PFSK-1 (cell line): ENCODE data around the gene AADACL4.

Source experiments
- FOXP2 ChIP-seq: optimal IDR thresholded peaks from 2 replicates; pipeline ENCODE3; 2011; ENCODE audit warnings: borderline replicate concordance, control low read depth, inconsistent platforms; ENCODE audit not compliant: insufficient read depth; ENCODE audit errors: extremely low read length, extremely low read depth
- POLR2AphosphoS5 ChIP-seq: IDR thresholded peaks from 2 replicates; pipeline ENCODE4 v1.6.1; 2012; ENCODE audit warnings: low read depth, mild to moderate bottlenecking, control low read depth, low read length, moderate library complexity
- SIN3A ChIP-seq: IDR thresholded peaks from 2 replicates; pipeline ENCODE4 v1.6.1; 2012; ENCODE audit warnings: mild to moderate bottlenecking, low read length, moderate library complexity, borderline replicate concordance; ENCODE audit not compliant: insufficient read depth
- TAF1 ChIP-seq: IDR thresholded peaks from 2 replicates; pipeline ENCODE4 v1.6.1; 2012; ENCODE audit warnings: low read length, control low read depth, borderline replicate concordance; ENCODE audit not compliant: insufficient read depth
- TF ChIP-seq, protein P1 (sequence below), 2 experiments: IDR thresholded peaks; 2 replicates each; pipeline versions ENCODE4 v1.6.1 to v1.8.0; 2011 to 2012; ENCODE audit warnings: low read depth in 2 of 2, low read length in 2 of 2, control low read depth in 1 of 2, inconsistent platforms in 1 of 2, mild to moderate bottlenecking in 1 of 2, moderate library complexity in 1 of 2; ENCODE audit not compliant: insufficient read depth in 1 of 2

Gene AADACL4

DNA sequence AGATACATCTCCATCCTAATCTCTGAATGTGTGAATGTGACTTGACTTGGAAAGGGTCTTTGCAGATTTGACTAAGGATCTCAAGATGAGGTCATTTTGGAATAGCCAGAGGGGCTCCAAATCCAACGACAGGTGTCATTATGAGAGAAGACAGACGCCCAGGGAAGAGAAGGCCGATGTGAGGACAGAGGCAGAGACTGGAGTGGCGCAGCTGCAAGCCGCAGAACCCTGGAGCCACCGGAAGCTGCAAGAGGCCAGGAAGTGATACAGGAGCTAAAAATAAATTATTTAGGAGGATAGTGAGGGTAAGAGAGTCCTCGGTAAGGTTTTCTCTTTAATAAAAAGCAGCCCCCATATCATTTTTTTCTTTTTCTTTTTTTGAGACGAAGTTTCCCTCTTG lies 9.7 kb upstream of the AADACL4 start:
- TF ChIP-seq, protein P1, sequence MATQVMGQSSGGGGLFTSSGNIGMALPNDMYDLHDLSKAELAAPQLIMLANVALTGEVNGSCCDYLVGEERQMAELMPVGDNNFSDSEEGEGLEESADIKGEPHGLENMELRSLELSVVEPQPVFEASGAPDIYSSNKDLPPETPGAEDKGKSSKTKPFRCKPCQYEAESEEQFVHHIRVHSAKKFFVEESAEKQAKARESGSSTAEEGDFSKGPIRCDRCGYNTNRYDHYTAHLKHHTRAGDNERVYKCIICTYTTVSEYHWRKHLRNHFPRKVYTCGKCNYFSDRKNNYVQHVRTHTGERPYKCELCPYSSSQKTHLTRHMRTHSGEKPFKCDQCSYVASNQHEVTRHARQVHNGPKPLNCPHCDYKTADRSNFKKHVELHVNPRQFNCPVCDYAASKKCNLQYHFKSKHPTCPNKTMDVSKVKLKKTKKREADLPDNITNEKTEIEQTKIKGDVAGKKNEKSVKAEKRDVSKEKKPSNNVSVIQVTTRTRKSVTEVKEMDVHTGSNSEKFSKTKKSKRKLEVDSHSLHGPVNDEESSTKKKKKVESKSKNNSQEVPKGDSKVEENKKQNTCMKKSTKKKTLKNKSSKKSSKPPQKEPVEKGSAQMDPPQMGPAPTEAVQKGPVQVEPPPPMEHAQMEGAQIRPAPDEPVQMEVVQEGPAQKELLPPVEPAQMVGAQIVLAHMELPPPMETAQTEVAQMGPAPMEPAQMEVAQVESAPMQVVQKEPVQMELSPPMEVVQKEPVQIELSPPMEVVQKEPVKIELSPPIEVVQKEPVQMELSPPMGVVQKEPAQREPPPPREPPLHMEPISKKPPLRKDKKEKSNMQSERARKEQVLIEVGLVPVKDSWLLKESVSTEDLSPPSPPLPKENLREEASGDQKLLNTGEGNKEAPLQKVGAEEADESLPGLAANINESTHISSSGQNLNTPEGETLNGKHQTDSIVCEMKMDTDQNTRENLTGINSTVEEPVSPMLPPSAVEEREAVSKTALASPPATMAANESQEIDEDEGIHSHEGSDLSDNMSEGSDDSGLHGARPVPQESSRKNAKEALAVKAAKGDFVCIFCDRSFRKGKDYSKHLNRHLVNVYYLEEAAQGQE (IDR thresholded peaks at IDR 0.05; ENCODE audit: insufficient read depth in 1 of 2, low read depth in 2 of 2, low read length in 2 of 2) = no peak

DNA sequence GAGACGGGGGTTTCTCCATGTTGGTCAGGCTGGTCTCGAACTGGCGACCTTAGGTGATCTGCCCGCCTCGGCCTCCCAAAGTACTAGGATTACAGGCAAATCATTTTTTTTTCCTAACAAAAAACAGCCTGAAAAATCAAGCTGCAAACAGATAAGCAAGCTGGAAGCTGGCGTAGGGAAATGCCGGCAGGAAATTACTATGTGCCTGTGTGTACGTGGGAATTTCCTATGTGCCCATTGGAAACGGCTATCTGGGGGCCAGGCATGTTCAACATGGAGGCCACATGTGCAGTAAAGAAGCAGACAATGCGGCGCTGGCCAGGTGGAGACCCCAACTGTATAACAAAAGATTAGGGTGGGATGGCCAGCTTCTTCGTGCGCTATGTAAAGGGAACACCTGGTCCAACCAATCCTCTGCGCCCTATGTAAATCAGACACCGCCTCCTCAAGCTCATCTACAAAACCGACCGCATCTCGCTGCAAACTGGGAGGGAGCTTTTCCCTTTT lies 9.1 kb upstream of the AADACL4 start:
- TF ChIP-seq SIN3A (no peak), TAF1 (no peak), FOXP2 (no peak), POLR2AphosphoS5 (no peak)
- TF ChIP-seq, protein P1 (IDR thresholded peaks at IDR 0.05; ENCODE audit: insufficient read depth in 1 of 2, low read depth in 2 of 2, low read length in 2 of 2) = no peak

DNA sequence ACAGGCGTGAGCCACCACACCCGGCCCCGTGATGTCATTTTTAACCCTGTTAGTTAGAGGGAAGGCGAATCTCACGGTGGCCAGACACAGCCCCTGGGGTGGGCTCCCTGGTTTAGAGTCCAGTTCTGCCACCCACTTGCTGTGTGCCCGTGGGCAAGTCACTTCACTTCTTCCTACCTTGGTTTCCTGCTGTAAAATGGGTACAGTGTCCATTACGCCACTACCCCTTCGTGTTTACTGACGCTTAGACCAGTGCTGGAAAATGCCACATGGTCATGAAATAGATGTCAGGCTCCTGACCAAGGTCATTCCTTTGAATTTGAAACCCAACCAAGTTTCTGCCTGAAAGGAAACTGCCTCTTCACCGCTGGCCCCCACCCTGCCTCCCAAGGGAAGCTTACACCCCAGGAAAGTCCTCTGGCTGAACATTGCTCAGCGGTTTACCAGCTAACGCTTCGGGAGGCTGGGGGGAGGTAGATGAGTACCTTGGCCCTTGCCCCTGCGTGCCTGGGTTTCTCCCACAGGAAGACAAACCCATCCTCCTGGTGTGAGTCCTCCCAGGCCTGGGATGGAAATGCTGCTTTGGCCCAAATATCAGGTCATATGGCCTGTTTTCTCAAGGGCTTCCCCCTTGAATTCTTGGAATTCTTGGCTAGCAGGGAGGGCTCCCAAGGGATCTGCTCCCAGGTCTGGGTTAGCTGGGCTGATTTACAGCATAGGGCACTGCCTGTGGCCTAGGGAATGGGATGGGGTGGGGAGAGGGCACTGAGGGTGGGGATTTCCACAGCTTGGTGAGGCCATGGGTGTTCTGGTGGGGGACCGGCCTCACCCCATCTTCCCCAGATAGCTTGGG lies 7.6 kb upstream of the AADACL4 start:
- TF ChIP-seq FOXP2 (no peak), POLR2AphosphoS5 (no peak), TAF1 (no peak), SIN3A (no peak)
- TF ChIP-seq, protein P1 (IDR thresholded peaks at IDR 0.05; ENCODE audit: insufficient read depth in 1 of 2, low read depth in 2 of 2, low read length in 2 of 2) = no peak

DNA sequence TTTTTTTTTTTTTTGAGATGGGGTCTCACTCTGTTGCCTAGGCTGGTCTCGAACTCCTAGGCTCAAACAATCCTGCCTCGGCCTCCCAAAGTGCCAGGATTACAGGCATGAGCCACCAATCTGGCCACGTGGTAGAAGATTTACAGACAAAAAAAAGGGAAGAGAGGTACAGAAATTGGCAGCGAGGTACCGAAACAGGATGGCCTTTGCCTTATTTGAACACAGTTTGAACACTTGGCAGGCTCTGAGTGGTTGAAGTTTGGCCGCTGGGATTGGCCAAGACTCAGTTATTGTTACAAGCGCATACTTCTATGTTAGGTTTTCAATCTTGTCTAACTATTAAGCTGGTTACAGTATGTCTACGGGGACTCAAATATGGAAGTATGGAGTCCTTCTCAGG lies 6.2 kb upstream of the AADACL4 start:
- TF ChIP-seq FOXP2 (no peak), POLR2AphosphoS5 (no peak), TAF1 (no peak), SIN3A (no peak)
- TF ChIP-seq, protein P1 (IDR thresholded peaks at IDR 0.05; ENCODE audit: insufficient read depth in 1 of 2, low read depth in 2 of 2, low read length in 2 of 2) = no peak
